Tibial nerve (tissue), 4 donors: ENCODE data around the gene KRT27. TPM values are rescaled to one million over a fixed set of nuclear protein-coding genes. Genes with fewer than 3 reads are reported as not detected.

Experiments used
- DNase-seq, 2 donors: peaks; one replicate each; pipeline ENCODE4 v3.0.0-alpha.2; 2019; ENCODE audit warnings: low spot score in 2 of 2
- H3K27ac ChIP-seq, 4 donors: fragments of 200-600 bp; sonication (generic) in 3 of 4; one replicate each; pipeline ENCODE4 v1.5.1; 2017 to 2019; ENCODE audit warnings: mild to moderate bottlenecking in 1 of 4
- H3K27me3 ChIP-seq, 2 donors: fragments of 200-600 bp; sonication (generic) in 1 of 2; one replicate each; pipeline versions ENCODE4 v1.5.1 to v1.6.0; 2017 to 2019
- H3K36me3 ChIP-seq, 3 donors: fragments of 200-600 bp; sonication (generic); one replicate each; pipeline ENCODE4 v1.5.1; 2018 to 2019
- H3K4me1 ChIP-seq, 4 donors: fragments of 200-600 bp; sonication (generic) in 3 of 4; one replicate each; pipeline ENCODE4 v1.5.1; 2017 to 2019
- H3K4me3 ChIP-seq, 4 donors: fragments of 200-600 bp; sonication (generic) in 3 of 4; one replicate each; pipeline ENCODE4 v1.5.1; 2017 to 2019; ENCODE audit warnings: mild to moderate bottlenecking in 1 of 4, moderate library complexity in 1 of 4
- H3K9me3 ChIP-seq, 4 donors: fragments of 200-600 bp; sonication (generic) in 3 of 4; one replicate each; pipeline ENCODE4 v1.5.1; 2017 to 2019
- EP300 ChIP-seq, 2 donors: sonication (generic); formaldehyde crosslinking; IDR thresholded peaks; one replicate each; pipeline ENCODE4 v1.6.1; 2017; ENCODE audit warnings: antibody characterized with exemption in 2 of 2, mild to moderate bottlenecking in 1 of 2
- POLR2A ChIP-seq, 2 donors: fragments of 450-650 bp; IDR thresholded peaks; one replicate each; pipeline ENCODE4 v1.6.1; 2017; ENCODE audit warnings: antibody characterized with exemption in 2 of 2, mild to moderate bottlenecking in 2 of 2, moderate library complexity in 2 of 2
- WGBS, 2 donors: methylation state at CpG; one replicate each; pipeline ENCODE4 v1.1.5; 2018; 5-methylcytosine and 5-hydroxymethylcytosine counted together
- total RNA-seq, 4 donors: library from RNA; depleted of rRNA; stranded (reverse); fragments of >200 nt; gene quantifications; one replicate each; pipeline ENCODE4 v1.1.0, GENCODE V29; 2016
- TF ChIP-seq, protein P1 (sequence below), 5 experiments: fragments of 200-600 bp in 3 of 5; fragments of 450-650 bp in 2 of 5; sonication (generic) in 3 of 5; IDR thresholded peaks; one replicate each; pipeline ENCODE4 v1.5.1; 2016 to 2019; ENCODE audit warnings: antibody characterized with exemption in 5 of 5, mild to moderate bottlenecking in 3 of 5, moderate library complexity in 2 of 5

KRT27 gene
- total RNA-seq, 4 donors from 2014 or later = not detected

DNA sequence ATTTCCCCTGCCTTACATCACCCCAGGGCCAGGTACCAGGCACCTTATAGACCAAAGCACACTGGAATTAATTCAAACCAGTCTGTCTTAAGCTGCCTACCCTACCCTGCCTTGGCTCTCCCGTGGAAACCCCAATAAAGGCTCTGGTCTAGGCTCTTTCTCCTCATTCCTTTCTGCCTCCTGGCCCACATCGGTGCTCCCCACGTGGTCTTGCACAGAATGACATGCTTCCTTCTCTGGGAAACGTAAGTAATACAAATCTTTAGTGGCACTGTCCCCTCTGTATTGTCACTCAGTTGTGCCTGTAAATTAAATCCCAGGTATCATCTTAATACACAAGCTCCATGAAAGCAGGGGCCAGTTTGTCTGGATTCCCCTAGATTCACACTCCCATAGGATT lies 43.8 kb downstream of the KRT27 start:
- TF ChIP-seq POLR2A (IDR thresholded peaks at IDR 0.05) = no peak
- TF ChIP-seq EP300 (IDR thresholded peaks at IDR 0.05) = no peak
- TF ChIP-seq, protein P1, sequence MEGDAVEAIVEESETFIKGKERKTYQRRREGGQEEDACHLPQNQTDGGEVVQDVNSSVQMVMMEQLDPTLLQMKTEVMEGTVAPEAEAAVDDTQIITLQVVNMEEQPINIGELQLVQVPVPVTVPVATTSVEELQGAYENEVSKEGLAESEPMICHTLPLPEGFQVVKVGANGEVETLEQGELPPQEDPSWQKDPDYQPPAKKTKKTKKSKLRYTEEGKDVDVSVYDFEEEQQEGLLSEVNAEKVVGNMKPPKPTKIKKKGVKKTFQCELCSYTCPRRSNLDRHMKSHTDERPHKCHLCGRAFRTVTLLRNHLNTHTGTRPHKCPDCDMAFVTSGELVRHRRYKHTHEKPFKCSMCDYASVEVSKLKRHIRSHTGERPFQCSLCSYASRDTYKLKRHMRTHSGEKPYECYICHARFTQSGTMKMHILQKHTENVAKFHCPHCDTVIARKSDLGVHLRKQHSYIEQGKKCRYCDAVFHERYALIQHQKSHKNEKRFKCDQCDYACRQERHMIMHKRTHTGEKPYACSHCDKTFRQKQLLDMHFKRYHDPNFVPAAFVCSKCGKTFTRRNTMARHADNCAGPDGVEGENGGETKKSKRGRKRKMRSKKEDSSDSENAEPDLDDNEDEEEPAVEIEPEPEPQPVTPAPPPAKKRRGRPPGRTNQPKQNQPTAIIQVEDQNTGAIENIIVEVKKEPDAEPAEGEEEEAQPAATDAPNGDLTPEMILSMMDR (IDR thresholded peaks at IDR 0.05) = no peak
- WGBS, 2 donors = 57 to 62% methylated on average over 4 of the region's 4 CpGs

DNA sequence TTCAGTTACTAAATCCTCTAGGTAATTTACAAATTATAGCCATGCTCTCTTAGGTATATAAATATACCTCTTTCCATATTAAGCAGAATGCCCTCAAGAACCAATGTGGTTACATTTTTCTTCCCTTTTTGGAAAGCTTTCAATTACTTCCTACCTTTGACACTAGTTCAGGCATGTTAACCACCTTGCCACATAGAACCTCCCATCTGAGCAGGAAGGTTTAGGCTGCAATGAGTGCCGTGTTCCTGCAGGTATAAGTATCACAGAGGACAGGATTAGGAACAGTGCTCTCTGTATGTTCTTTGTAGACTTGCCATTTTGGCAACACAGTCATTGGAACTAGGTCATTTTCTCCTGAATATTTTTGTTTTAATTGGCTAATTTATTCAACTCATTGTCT lies 47.3 kb downstream of the KRT27 start:
- Histone ChIP-seq H3K27me3 (no peaks in the 10 kb centered on the region), H3K27ac (no peak overlapping the region), H3K9me3 (no peaks in the 10 kb centered on the region), H3K4me1 (no peaks in the 10 kb centered on the region), H3K4me3 (no peak overlapping the region), H3K36me3 (no peaks in the 10 kb centered on the region)
- WGBS, 2 donors = 82 to 85% methylated on average over 1 of the region's 1 CpG
- TF ChIP-seq, protein P1 (IDR thresholded peaks at IDR 0.05) = no peak
- TF ChIP-seq POLR2A (IDR thresholded peaks at IDR 0.05) (no peak), EP300 (IDR thresholded peaks at IDR 0.05) (no peak)
- DNase-seq = no peak

More for the DNA sequence above, 43.8 kb downstream of the KRT27 start:
- Histone ChIP-seq H3K9me3 (peaks cover 0 to 14% (median 2%) of the 10 kb centered on the region in 4 donors), H3K4me3 (no peak overlapping the region), H3K4me1 (no peaks in the 10 kb centered on the region), H3K27ac (no peak overlapping the region), H3K36me3 (no peaks in the 10 kb centered on the region), H3K27me3 (no peaks in the 10 kb centered on the region)
- DNase-seq = no peak

DNA sequence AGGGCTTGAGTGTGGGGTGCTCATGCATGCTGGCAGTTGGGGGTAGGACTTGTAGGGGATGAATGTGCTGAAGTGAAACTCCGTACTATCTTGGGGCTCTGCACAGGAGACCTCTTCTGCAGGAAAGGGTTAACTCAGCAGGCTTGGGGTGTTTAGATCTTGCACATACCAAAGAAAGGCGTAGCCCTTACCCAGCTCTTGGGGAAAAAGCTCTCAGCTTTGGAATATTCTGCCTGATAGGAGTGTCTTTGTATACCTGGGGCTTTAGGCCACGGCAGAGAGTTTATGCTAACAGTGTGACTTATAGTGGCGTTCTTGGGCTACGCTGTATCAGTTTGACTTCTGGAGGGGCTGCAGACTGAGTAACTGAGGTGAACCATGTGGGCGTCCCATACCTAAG lies 48.3 kb downstream of the KRT27 start:
- Histone ChIP-seq H3K4me1 (no peaks in the 10 kb centered on the region), H3K27me3 (no peaks in the 10 kb centered on the region), H3K4me3 (no peak overlapping the region), H3K36me3 (no peaks in the 10 kb centered on the region), H3K9me3 (no peaks in the 10 kb centered on the region), H3K27ac (no peak overlapping the region)
- DNase-seq = no peak
- WGBS, 2 donors = 81 to 83% methylated on average over 6 of the region's 6 CpGs
- no peak for TF ChIP-seq EP300 (IDR thresholded peaks at IDR 0.05)
- TF ChIP-seq, protein P1 (IDR thresholded peaks at IDR 0.05) = no peak
- TF ChIP-seq POLR2A (IDR thresholded peaks at IDR 0.05) = no peak

DNA sequence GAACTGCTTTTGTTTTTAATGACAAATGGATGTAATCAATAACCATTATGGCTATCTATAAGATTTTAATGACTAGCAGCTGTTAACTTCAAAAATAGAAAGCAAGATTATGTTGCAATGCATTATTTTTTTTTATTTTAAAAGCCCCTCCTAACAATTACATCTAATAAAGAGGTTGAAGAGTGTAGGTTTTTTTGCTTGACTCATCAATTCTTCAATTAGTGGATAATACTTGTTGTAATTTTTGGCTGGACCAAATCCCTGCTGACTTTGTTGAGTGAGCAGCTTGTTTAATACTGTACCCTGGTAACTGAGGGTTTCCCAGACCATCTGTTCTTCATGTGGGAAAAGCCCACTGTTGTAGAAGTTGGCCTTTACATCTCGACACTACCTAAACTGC lies 51.4 kb downstream of the KRT27 start:
- no peaks in the 10 kb centered on the region for H3K36me3 ChIP-seq
- no peak for TF ChIP-seq EP300 (IDR thresholded peaks at IDR 0.05)
- TF ChIP-seq POLR2A (IDR thresholded peaks at IDR 0.05) = no peak
- TF ChIP-seq, protein P1 (IDR thresholded peaks at IDR 0.05) = no peak
- H3K4me1 ChIP-seq = peaks cover 0 to 5% (median 0%) of the 10 kb centered on the region in 4 donors
- no peaks in the 10 kb centered on the region for H3K27me3 ChIP-seq
- no peak for DNase-seq
- no peaks in the 10 kb centered on the region for H3K9me3 ChIP-seq
- no peak overlapping the region for H3K4me3 ChIP-seq
- WGBS, 2 donors = 55 to 65% methylated on average over 1 of the region's 1 CpG
- H3K27ac ChIP-seq = no peak overlapping the region

DNA sequence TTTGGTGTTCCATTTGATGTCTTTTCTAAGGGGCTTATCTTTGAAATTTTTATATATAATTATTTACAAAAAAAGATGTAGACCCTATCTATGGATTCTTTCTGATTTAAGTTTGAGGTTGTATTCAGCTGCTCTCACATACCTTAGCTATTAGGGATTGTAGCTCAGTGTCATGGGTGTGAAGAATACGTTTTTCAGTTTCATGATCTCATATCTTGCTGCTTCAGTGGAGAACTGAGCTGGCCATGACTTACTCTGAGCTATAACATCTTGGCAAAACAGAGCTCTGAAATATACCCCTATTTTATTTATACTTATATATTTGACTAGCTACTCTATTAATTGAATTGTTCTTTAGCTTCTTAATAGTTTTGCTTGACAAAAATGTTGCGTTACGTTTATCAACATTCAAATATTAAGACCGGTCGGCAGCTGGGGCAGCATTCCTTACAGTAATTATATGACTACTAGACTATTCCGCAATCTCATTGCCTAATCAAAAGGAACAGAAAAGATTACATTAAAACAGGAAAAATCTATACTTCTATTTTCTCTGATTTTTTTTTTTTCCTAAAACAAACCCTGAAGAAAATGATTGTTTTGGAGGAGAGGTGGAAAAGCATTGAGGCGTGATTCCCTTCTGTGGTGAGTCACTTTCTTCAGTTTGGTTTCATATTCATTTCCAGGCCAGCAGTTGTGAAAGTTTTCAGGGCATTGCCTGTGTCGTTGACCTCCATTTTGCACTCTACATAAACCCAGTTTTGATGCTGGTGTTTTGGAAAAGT lies 54.7 kb downstream of the KRT27 start:
- Histone ChIP-seq H3K27me3 (no peaks in the 10 kb centered on the region), H3K9me3 (no peaks in the 10 kb centered on the region), H3K4me3 (no peak overlapping the region), H3K36me3 (no peaks in the 10 kb centered on the region), H3K4me1 (peaks cover 0 to 11% (median 0%) of the 10 kb centered on the region in 4 donors), H3K27ac (peak overlapping the region in 2 of 4 donors; percentile 33 to 69)
- TF ChIP-seq, protein P1 (IDR thresholded peaks at IDR 0.05) = no peak
- TF ChIP-seq EP300 (IDR thresholded peaks at IDR 0.05) = peak in 1 of 2 donors; percentile 71
- peak in 1 of 2 donors; percentile 47 for DNase-seq
- WGBS, 2 donors = 54 to 58% methylated on average over 8 of the region's 8 CpGs
